ENCODE measurements around the gene MKI67.

- no peak for TF ChIP-seq EP300 (IDR thresholded peaks at IDR 0.05; ENCODE audit: borderline replicate concordance)
- no peak for TF ChIP-seq CEBPB (IDR thresholded peaks at IDR 0.05)
- TF ChIP-seq EGR1 (IDR thresholded peaks at IDR 0.05) = no peak
- TF ChIP-seq TCF12 (IDR thresholded peaks at IDR 0.05; ENCODE audit: low read depth) = no peak
- no peak for TF ChIP-seq TEAD4 (IDR thresholded peaks at IDR 0.05)
- TF ChIP-seq, protein P1, sequence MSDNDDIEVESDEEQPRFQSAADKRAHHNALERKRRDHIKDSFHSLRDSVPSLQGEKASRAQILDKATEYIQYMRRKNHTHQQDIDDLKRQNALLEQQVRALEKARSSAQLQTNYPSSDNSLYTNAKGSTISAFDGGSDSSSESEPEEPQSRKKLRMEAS (IDR thresholded peaks at IDR 0.05) = no peak
- no peak for TF ChIP-seq TAF1 (IDR thresholded peaks at IDR 0.05; ENCODE audit: low read depth)
- TF ChIP-seq FOXM1 (IDR thresholded peaks at IDR 0.05; ENCODE audit: borderline replicate concordance, low read depth) = no peak
Measured at GRCh38 chr10:128140425-128140824, 14.2 kb upstream of the MKI67 start.

Measured in Ishikawa (cell line).